ENCODE measurements around the gene PIK3R1. TPM values are rescaled to one million over a fixed set of nuclear protein-coding genes. Genes with fewer than 3 reads are reported as not detected.

PIK3R1 gene
- total and polyA plus RNA-seq, 2 of the 4 experiments (the other 2 are of a cell fraction): 2.4 to 9.3 TPM

GRCh38 chr5:68267066-68267465, 51.5 kb downstream of the PIK3R1 start:
- Histone ChIP-seq H2AFZ (replicated peaks; ENCODE audit: low read length, poor library complexity) (no peak overlapping the region), H4K8ac (ENCODE audit: low read depth in 2 of 2, low read length in 2 of 2) (no peak overlapping the region), H2AK5ac (ENCODE audit: low read depth, low read length) (no peak overlapping the region), H3K9me1 (ENCODE audit: insufficient read depth, low read length) (peaks cover 10% of the 10 kb centered on the region), H3K23ac (ENCODE audit: low read depth, low read length) (no peak overlapping the region), H2AK9ac (replicated peaks; ENCODE audit: low read depth, low read length, poor library complexity) (no peak overlapping the region), H3K18ac (ENCODE audit: low read depth, low read length) (0 out of 2 replicates have a peak overlapping the region, but pooled peaks have one; percentile 20), H3K27ac (ENCODE audit: insufficient read depth, low read length) (no peak overlapping the region), H3K56ac (ENCODE audit: extremely low read depth, insufficient read depth, low read length) (no peak overlapping the region), H3K27me3 (ENCODE audit: control insufficient read depth, insufficient read depth, low read length) (no peaks in the 10 kb centered on the region), H2BK15ac (ENCODE audit: low read depth, low read length) (no peak overlapping the region), H2BK5ac (ENCODE audit: low read depth, low read length, poor library complexity, severe bottlenecking) (no peak overlapping the region), H3K4me1 (ENCODE audit: control insufficient read depth, insufficient read depth, low read length) (peaks cover 16% of the 10 kb centered on the region), H3K79me1 (ENCODE audit: low read depth in 1 of 2, low read length in 2 of 2) (peaks cover 16 to 25% of the 10 kb centered on the region in 2 experiments; a peak in 3 of 4 replicates), H3K14ac (replicated peaks; ENCODE audit: low read depth, low read length) (no peak overlapping the region), H3K9ac (ENCODE audit: low read depth, low read length) (no peak overlapping the region), H4K20me1 (ENCODE audit: insufficient read depth, low read length) (no peaks in the 10 kb centered on the region), H2BK20ac (ENCODE audit: low read depth, low read length) (no peak overlapping the region), H3K9me3 (ENCODE audit: control insufficient read depth, insufficient read depth, low read length) (no peaks in the 10 kb centered on the region), H2BK120ac (ENCODE audit: low read depth, low read length) (no peak overlapping the region; the same call in 1 of the 2 replicates), H3K4ac (ENCODE audit: low read depth, low read length) (no peak overlapping the region), H3K36me3 (ENCODE audit: control insufficient read depth, insufficient read depth, low read length) (no peaks in the 10 kb centered on the region), H4K5ac (ENCODE audit: low read depth, low read length) (no peak overlapping the region), H4K91ac (ENCODE audit: insufficient read depth, low read depth, low read length) (no peak overlapping the region), H3K4me3 (ENCODE audit: insufficient read depth, low read depth, low read length) (no peak overlapping the region), H3K4me2 (ENCODE audit: low read depth, low read length) (no peak overlapping the region)
- ATAC-seq (ENCODE audit: low read depth) (no peak), DNase-seq (no peak)
- WGBS, 2 experiments (ENCODE audit: extremely low coverage in 2 of 2, insufficient read length in 1 of 2): no CpG with 5 or more reads among the region's 4 CpGs
- TF ChIP-seq ELK1 (IDR thresholded peaks at IDR 0.05; ENCODE audit: borderline replicate concordance, low read depth, low read length) (no peak), RCOR1 (IDR thresholded peaks at IDR 0.05; ENCODE audit: insufficient replicate concordance, low read length) (no peak), POLR2A (IDR thresholded peaks at IDR 0.05; ENCODE audit: low read depth, low read length) (no peak), CHD1 (IDR thresholded peaks at IDR 0.05; ENCODE audit: low read depth, low read length) (no peak), BHLHE40 (IDR thresholded peaks at IDR 0.05; ENCODE audit: low read depth, low read length) (no peak)
- dilution Hi-C loops (cut with HindIII; ENCODE audit: low sequenced_read_pairs, unreplicated experiment) (no loop called here), intact Hi-C loops (cut with micrococcal nuclease) (no loop called here), in situ Hi-C loops (cut with MboI; ENCODE audit: low sequenced_read_pairs) (loop anchor here (25.0 kb wide), 1 partner anchor 1455 kb away; no protein-coding TSS in a partner anchor)
- CTCF ChIA-PET: interaction anchor here (1.4 to 1.6 kb wide), 2 partner anchors 9 to 799 kb away, joined by 3 read pairs; no protein-coding TSS in a partner anchor
- BruUV-seq (replicated peaks): no TSS peak
- POLR2A ChIA-PET (ENCODE audit: unreplicated experiment): no interaction called here
